Amniotic epithelial cell (primary cell): ENCODE results near the gene MTFR1L.

Experiments used
- DNase-seq: peaks from one replicate; pipeline ENCODE4 v3.0.0-alpha.2; 2010; ENCODE audit warnings: low read depth

The MTFR1L gene

DNA sequence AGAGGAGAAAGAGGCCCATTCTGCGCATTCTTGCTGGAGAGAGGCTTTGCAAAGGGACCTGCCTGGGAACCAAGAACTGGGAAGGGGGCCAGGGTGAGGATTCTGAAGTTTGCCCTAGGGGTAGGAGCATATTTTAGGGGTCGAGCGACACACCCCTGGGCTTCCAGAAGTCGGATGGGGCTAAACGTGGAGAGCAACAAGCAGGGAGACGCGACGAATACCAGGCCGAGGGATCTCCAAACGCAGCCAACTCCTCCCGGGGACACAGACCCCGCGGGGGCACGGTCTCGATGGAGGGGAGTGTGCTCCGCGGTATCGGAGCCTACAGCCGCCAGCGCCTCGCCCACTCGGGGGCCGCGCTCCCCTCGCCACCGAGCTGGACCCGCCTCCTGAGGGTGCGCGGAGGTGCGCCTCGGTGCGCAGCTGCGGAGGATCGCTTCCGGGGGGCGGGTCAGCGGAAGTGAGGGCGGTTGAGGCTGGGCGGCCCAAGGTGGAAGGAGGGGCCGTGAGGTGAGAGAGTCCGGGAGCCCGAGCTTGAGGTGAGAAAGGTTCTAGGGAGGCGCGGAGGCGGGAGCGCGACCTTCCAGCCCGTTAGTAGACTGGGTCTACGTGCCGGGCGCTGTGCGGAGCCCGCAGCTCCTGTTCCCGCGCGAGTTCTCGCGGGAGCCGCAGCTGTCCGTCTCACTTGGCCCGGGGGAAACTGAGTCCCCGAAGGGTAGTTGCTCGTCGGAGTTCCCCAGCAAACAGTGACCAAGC is at the start of gene MTFR1L:
TSS of gene MTFR1L (plus strand) at position 464 of the 756 bp plus-strand sequence. CDS start 3,151 bp downstream, outside the sequence.
- peak; percentile 63 for DNase-seq

DNA sequence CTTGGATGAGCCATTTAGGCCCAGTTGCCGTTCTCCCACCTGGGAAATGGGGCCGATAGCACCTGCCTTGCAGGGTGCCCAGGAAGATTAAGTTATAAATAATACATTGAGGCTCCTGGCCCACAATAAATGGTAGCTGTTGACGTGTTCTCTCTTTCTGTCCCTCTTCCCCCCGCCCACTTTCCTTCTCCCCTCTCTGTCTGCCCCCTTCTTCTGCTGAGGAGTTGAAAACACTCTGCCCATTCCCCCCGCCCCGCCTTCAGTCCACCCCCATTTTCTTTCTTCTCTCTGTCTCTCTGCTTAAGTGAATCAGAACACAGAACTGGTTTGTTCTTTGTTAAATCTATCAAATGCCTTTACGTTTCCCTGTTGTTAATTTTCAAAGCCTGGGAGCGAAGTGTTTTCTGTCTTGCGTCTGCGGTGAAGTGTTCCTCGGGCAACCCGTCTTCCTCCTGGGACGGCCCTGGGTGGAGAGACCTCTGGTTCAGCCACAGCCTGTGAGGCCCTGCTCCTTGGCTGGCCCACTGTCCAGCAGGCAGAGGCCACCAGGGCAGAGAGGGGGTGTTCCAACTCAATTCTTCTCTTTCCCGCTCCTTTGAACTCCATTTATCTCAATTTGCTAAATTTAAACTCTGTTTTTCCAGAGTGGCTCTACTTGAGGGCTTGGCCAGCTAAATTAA is 49.1 kb upstream of the MTFR1L start:
- no peak for DNase-seq

DNA sequence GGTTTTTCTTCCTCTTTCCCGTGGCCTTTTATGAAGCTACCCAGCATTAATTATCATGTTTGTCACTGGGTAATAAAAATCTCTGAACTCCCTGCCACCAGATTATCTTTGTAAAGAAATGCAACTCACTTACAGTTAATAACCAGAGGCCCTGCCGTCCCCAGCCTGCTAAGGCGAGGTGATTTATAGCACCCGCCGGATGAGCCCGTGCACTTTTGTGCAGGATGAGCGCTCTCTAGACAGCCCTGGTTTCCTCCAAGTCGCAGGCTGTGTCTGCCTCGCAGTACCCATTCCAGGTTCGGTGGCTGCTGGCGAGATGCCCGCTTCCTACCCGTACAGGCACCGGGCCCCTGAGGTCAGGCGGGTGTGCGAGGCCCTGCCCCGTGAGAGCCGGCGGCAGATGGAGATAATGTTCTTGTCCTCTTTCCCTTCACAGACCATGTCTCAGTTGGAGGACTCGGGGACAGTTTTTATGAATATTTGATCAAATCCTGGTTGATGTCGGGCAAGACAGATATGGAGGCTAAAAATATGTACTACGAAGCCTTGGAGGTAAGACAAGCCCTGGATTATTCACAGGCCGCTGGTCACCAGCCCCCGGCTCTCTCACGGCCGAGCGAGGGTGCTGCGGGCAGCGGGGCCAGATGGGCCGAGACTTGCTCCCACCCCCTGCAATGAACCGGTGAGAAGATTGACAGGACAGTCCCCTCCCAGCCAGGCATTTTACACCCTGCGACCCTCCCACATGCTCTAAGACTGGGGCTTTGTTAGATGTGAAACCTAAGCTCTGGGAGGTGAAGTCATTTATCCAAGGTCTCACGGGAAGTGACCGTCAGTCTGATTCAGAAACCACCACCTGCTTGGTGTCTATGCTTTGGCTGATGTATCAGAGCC is 48.3 kb upstream of the MTFR1L start:
- DNase-seq = peak; percentile 26

DNA sequence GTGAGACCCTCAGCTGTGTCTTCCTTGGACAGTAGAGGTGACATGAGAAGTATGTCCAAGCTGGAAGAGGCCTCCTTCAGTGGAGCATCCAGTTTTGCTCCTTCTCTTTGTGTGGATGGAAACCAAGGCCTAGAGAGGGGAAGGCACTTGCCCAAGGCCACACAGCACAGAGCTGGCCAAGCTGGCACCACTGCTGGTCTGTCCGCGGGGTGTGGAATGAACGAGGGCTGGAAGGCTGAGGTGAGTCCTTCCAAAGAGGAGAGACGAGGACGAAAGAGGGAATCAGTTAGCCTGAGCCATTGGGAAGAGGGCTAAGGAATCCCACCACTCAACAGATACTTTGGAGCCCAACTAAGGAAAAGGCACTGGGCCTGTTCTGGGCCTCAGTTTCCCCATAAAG is 47.6 kb upstream of the MTFR1L start:
- DNase-seq = no peak

DNA sequence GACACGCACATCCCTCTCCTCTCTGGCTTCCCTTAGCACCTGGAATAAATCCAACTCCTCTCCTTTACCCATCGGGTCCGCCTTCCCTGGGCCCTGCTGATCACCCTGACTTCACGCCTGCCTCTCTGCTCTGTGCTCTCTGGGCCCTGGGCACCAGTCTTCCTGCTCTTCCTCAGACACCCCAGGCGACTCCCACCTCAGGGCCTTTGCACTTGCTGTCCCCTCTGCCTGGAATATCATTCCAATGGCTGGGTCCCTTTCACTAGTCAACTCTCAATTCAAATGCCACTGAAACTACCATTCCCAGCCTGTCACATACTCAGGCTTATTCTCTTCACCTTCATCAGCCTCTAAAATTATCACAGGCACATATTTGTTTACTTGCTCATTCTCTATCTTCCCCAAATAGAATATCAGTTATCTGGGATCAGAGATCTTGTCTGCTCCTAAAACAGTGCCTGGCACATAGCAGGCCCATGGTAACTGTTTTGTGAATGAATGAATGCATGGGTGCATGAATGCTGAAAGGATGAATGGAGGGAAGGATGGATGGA is 47.0 kb upstream of the MTFR1L start:
- no peak for DNase-seq

DNA sequence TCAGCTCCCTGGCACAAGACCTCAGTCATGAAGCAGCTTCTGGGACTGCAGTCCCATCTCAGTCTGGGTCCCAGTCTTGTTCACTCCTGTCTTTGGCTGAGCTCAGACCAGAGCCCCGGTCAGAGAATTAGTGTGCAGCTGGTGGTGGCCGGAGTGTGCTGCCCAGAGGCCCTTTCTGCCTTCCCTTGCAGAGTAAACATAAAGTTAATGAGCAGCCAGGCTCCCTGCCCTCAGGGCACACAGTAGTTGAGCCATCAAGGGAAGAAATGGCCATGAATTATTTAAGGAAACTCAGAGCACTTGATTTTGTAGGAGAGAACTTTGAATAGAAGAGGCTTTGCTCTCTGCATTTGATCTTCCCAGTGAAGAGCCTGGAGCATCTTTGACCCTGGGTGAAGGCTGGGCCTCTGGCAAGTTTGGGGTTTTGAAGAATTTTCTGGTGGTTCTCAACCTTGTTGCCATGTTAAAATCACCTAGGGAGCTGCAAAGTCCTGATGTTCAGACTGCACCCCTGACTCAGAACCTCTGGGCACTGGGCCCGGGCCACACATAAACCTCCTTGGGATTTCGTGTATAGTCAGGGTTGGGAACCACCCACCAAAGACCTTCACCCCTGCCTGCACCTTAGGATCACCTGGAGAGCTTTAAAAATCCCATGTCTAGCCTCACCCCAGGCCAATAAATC is 46.2 kb upstream of the MTFR1L start:
- DNase-seq = no peak

DNA sequence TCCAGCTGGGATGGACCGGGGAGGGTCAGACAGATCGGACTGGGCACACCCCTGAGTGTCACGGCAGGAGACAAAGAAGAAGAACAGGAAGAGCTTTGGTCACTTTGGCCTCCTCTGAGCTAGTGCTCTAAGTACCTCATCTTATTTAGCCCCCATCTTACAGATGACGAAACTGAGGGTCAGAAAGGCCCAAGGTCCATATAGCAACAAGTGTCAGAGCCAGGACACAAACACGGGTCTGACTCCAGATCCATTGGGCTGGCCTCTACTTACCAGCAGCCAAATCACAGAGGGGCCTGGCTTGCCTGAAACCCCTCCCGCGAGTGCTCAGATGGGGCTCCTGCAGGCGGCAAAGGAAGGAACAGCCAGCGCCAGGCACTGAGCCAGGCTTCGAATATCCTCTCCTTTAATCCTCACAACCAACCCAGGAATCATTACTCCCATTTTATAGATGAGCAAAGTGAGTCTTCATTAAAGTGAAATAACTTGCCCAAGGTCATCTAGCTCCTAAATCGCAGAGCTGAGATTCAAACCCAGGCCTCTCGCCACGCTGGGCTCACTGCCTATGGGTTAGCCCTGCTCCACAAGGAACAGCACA is 45.4 kb upstream of the MTFR1L start:
- no peak for DNase-seq

DNA sequence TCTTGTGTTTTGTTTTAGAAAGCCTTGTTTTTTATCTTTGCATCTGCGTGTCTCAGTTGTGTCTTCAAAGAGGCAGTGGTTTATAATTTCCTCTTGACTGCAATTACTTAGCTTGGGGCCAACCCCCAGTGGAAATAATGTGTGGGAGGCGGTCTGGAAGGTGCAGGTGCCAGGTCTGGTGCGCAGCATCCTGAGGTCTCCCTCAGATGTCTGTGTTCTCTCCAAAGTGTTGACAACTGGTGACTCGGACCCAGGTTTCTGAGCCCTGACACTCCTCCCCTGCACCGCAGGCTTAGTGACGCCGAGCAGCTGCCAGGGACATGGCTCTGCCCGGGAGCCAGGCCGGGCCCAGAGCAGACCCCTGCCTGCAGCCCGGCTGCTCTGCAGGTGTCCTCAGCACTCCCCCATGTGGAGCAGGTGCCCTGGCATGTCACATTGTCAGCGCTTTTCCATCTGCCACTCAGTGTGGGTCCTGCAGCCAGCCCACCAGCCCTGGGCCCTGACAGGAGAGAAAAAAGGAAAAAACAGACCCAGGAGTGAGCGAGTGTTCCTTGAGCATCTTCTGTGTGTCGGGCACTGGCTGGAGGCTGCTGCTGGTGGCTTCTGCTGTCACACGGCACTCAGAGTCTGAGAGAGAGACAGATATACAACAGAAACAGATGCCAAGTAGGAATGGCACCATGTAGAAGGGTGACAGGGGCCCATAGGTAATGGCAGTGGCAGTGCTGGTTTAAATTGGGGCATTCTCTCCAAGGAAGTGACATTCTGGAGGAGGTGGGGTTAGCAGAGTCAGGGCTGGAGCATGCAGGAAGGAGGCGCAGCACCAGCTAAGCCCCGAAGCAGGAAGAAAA is 44.6 kb upstream of the MTFR1L start:
- no peak for DNase-seq

DNA sequence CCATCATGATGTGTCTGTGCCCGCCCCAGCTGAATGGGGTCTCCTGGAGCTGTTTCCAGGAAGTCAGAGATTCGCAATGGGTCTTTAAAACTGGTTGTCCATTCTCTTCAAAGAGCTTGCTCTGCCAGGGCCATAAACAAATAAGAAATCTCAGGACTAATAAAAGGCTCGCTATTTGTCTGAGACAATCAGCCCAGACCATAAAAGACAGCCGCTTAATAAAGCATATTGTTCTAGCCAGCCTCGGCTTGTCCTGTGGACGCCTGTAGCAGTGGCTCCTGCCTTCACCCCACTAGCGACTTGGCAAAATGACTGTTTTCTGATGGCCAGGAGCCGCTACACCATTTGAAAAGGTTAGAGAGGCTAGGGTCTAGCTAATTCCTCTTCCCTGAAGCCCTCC is 40.4 kb upstream of the MTFR1L start:
- no peak for DNase-seq

DNA sequence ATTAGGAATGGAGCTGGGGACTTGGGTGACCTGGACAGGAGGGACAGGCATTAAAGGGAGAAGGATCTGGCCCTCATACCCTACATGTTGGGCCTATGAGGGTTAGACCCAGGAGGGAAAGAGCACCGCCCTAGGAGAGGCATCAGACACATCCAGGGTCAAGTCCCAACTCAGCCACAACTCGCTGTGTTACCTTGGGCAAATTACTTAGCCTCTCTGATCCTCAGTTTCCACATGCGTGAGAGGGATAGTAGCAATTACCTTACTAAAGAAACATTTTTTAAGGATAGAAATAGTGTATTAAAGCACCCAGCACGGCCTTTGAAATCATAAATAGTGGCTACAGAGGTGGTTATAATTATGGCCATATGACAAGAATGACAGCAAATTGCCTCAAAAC is 39.9 kb upstream of the MTFR1L start:
- DNase-seq = no peak

DNA sequence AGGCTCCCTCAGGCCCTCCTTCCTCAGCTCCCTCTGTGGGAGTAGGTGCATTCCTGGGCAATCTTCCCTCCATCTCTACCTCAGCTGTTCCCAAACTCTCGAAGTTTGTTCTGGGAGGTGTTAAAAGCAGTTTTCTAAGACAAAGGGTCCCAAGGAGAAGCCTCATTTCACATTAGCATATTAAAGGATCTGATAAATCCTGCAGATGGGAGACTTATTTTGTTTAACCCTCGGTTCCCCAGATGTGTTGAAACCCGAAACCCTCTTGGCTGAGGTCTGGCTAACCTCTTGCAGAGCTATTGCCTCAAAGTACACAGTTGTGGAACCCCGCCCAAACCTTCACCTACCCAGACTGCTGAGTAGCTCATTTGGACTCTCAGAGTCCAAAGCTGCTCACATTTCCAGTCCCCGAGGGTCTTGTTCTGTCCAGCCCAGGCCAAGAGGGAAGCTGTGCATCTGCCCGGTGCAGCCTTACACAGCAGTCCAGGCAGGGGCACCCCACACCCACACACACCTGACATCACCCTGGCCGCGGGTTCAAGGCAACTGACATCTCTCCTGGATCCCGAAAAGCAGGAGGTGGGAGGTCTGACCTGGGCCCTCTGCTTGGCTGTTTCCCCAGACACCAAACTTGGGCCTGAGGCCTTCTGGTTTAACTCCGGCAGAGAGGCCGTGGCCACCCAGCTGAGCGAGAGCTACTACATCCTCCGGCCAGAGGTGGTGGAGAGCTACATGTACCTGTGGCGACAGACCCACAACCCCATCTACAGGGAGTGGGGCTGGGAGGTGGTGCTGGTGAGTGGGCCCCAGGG is 39.2 kb upstream of the MTFR1L start:
- DNase-seq = no peak

DNA sequence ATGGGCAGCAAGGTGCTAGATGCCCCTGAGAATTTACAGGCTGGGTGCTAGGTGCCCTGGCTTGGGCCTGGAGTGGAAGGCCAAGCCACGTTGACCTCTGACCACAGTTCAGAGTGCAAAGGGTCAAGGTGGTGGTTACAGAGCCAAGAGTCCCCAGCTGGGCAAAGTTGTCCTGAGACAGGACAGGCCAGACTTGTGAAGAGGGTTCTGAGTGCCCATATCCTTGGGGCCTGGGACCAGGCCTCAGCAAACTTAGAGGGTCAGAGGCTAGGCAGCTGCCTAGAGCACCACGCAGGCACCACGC is 38.7 kb upstream of the MTFR1L start:
- DNase-seq = no peak

DNA sequence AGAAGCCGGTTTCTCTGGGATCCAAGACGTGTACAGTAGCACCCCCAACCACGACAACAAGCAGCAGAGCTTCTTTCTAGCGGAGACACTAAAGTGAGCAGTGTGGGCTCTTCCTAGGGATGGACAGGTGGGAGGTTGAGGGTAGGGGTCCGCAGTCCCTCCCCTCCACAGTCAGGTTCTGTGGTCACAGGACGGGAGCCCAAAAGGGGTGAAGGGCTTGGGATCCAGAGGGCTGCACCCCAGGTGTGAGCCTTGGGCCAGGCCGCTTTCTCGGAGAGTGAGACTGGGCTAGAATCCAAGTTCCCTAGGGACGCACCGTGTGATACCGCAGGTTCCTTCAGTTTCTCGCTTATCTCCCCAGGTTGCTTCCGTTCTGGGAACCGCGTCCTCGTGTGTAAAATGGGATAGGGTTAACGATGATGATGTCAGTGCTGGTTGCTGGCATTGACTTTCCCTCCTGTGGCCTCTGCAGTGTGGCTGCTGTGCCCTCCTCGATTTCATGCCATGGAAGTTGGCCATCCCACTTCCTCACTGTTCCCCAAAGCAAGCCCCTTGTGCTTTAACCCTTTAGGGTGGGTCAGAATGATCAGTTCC is 37.0 kb upstream of the MTFR1L start:
- DNase-seq = no peak

DNA sequence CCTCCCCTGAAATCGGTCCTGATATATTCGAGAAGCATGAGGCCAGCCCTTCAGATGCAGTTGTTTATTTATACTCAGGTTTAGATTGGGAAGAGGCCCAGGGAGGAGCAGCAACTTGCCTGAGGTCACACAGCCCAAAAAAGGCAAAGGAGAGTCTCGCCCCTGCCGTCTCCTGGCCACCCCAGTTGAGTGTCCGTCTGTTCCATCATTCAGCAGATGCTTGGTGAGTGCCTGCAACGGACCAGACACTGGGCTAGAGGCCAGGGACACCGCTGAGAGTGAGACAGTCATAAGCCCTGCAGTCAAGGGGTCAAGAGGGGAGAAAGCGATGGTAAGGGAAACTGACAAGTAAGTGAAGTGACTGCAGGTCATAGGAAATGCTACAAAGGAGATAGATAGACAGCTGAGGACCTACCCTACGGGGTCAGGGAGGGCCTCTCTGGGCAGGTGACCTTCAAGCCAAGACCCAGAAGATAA is 35.1 kb upstream of the MTFR1L start:
- no peak for DNase-seq

DNA sequence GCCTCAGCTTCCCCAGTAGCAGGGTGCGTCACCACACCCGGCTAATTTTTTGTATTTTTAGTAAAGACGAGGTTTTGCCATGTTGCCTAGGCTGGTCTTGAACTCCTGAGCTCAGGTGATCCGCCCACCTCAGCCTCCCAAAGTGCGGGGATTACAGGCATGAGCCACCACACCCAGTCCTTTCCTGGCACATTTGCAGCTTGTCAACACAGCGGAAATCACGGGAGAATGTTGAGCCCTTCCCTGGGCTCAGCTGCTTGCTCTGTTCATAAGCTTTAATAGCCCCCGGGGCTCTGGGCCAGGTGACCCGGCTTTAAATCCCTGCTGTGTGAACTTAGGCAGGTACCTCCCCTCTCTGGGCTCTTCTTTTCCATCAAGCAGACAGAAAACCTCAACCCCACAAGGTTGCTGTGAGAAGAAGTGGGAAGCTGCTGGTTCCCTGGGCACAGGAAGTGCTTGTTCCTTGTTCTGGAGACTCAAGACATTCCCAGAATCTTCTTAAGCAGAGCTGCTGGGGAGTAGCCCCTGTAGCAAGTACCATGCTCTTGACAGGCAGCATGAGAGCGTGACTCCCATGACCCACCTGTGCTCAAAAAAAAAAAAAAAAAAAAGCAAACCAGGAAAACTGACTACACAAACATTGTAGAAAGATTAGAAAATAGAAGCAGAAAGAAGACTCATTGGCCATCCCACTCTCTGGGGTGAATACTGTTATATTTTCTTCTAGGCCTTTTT is 34.3 kb upstream of the MTFR1L start:
- DNase-seq = no peak

DNA sequence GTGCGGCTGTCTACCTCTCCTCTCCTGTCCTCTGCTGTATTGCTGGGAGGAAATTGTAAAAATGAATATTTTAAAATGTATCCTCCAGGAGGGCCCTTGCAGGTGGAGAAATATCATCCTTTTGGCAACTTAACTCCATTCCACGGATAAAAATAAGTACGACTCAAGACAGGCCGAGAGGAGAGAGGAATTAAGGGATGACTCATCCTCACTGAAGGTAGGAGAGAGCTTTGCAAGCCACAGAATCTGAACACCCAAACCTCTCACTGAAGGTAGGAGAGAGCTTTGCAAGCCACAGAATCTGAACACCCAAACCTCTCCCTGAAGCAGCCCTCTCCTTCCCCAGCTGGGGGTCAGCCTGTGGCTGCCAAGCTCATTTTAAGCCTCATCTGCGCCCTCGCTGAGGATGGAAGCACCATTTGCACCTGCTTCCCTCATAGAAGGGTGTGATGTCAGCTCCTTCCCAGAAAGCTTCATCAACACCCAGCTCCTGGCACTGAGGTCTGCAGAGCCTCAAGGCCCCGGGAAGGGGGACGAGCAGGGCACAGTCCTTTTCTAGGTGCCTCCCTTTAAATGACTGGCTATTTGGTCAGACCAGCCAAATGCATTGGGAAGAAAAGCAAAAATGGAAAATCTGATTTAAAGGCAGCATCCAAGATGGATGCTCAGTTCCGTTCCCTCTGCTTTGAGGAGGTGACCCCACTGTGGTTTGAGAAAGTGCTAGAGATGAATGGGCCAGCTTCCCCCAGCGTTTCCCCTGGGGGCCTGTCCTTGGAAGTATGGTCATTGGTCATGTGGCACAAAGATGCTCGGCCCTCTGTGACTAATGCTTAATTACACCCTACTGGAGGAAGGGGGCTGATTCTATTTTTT is 32.6 kb upstream of the MTFR1L start:
- peak; percentile 25 for DNase-seq

DNA sequence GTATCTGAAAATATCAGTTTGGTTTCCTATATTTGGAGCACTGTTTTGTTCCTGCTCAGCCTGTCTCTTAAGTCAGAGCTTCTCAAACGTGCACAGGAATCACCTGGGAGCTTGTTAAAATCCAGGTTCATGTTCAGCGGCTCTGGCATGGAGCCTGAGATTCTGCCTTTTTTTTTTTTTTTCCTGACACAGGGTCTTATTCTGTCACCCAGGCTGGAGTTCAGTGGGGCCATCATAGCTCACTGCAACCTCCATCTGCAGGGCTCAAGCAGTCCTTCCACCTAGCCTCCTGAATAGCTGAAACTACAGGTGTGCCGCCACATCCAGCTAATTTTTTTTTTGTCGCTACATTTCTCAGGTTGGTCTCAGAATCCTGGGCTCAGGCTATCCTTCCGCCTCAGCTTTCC is 32.0 kb upstream of the MTFR1L start:
- DNase-seq = no peak

DNA sequence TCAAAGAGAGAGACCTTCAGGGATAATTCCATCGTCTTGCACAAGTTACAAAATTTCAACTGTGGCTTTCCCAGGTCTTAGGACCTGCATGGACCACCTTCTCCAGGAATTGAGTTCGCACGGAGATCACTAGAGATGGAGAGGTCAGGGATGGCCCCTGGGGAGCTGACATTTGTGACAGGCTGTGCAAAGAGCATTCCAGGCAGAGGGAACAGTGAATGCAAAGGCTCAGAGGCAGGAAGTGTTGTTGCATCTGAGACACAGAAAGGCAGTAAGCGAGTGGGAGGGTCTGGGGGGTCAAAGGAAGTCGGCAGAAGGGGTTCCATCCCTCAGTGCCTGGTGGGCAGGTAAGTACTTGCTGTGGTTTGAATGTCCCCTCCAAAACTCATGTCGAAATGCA is 29.3 kb upstream of the MTFR1L start:
- DNase-seq = no peak
